Measurements from ENCODE around the gene CHADL.
A peak's percentile ranks its signal among the peaks of the same experiment; 100 is the strongest.

CHADL gene

GRCh38 chr22:41217553-41218157 lies 23.1 kb downstream of the CHADL start:
- intact Hi-C loops (cut with DNase I; ENCODE audit: low total_unique reads): no loop called here
- H3K27me3 ChIP-seq: no peaks in the 10 kb centered on the region
- no peak for TF ChIP-seq CTCF (IDR thresholded peaks at IDR 0.05)
- peak in 1 of 2 donors; percentile 64 for DNase-seq
- no peaks in the 10 kb centered on the region for H3K4me1 ChIP-seq
- H3K36me3 ChIP-seq: peaks cover 56 to 96% (median 59%) of the 10 kb centered on the region in 3 donors
- H3K9me3 ChIP-seq: no peaks in the 10 kb centered on the region
- no peak overlapping the region for H3K27ac ChIP-seq
- no peak overlapping the region for H3K4me3 ChIP-seq

- no peak for TF ChIP-seq CTCF (IDR thresholded peaks at IDR 0.05)
- H3K27me3 ChIP-seq: no peaks in the 10 kb centered on the region
- H3K27ac ChIP-seq: no peak overlapping the region
- intact Hi-C loops (cut with DNase I; ENCODE audit: low total_unique reads): no loop called here
- no peak overlapping the region for H3K4me3 ChIP-seq
- H3K4me1 ChIP-seq: no peaks in the 10 kb centered on the region
- peaks cover 53 to 96% (median 58%) of the 10 kb centered on the region in 3 donors for H3K36me3 ChIP-seq
- no peaks in the 10 kb centered on the region for H3K9me3 ChIP-seq
- DNase-seq: no peak
Measured at GRCh38 chr22:41216984-41217383, 23.7 kb downstream of the CHADL start.

- no peaks in the 10 kb centered on the region for H3K9me3 ChIP-seq
- no peaks in the 10 kb centered on the region for H3K27me3 ChIP-seq
- H3K36me3 ChIP-seq: peaks cover 43 to 90% (median 53%) of the 10 kb centered on the region in 3 donors
- DNase-seq: no peak
- intact Hi-C loops (cut with DNase I; ENCODE audit: low total_unique reads): no loop called here
- no peaks in the 10 kb centered on the region for H3K4me1 ChIP-seq
- no peak overlapping the region for H3K27ac ChIP-seq
- no peak for TF ChIP-seq CTCF (IDR thresholded peaks at IDR 0.05)
- H3K4me3 ChIP-seq: no peak overlapping the region
Measured at GRCh38 chr22:41215926-41216325, 24.8 kb downstream of the CHADL start.

- Histone ChIP-seq H3K27me3 (no peaks in the 10 kb centered on the region), H3K27ac (no peak overlapping the region), H3K36me3 (peaks cover 43 to 90% (median 53%) of the 10 kb centered on the region in 3 donors), H3K4me3 (no peak overlapping the region), H3K4me1 (no peaks in the 10 kb centered on the region), H3K9me3 (no peaks in the 10 kb centered on the region)
- no peak for DNase-seq
- no peak for TF ChIP-seq CTCF (IDR thresholded peaks at IDR 0.05)
- intact Hi-C loops (cut with DNase I; ENCODE audit: low total_unique reads): no loop called here
Measured at GRCh38 chr22:41215409-41215808, 25.3 kb downstream of the CHADL start.

- intact Hi-C loops (cut with DNase I; ENCODE audit: low total_unique reads): no loop called here
- Histone ChIP-seq H3K9me3 (no peaks in the 10 kb centered on the region), H3K36me3 (peaks cover 14 to 30% (median 25%) of the 10 kb centered on the region in 3 donors), H3K4me3 (no peak overlapping the region), H3K27ac (no peak overlapping the region), H3K27me3 (no peaks in the 10 kb centered on the region), H3K4me1 (peaks cover 0 to 12% (median 7%) of the 10 kb centered on the region in 4 donors)
- no peak for TF ChIP-seq CTCF (IDR thresholded peaks at IDR 0.05)
- no peak for DNase-seq
Measured at GRCh38 chr22:41206719-41207118, 34.0 kb downstream of the CHADL start.

All from tibial artery (tissue), 4 donors.